Measurements from ENCODE around the gene CRYGN.

The CRYGN gene

GRCh38 chr7:151416112-151416940 lies 23.6 kb downstream of the CRYGN start:
- POLR2A ChIA-PET: no interaction called here
- no peak for DNase-seq (ENCODE audit: extremely low spot score)
- CTCF ChIA-PET: no interaction called here

DNA sequence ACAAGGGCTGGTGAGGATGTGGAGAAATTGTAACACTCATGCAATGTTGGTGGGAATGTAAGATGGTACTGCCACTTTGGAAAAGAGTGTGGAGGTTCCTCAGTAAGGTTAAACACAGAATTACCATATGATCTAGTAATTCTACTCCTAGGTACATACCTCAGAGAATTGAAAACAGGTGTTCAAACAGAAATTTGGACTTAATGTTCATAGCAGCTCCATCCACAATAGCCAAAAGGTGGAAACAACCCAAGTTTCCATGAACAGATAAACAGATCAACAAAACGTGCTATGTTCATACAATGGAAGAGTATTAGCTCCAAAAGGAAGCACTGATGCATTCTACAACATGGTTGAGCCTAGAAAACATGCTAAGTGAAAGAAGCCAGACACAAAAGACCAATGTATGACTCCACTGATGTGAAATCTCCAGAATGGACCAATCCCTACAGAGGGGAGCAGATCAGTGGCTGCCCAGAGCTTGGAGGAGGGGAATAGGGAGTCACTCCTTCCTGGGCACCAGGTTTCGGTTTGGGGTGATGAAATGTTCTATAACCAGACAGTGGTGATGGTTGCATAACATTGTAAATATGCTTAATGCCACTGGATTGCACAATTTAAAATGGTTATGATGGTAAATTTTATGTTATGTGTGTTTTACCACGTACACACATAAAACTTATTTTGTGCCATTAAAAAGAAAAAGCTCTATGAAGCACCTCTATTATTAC lies 24.4 kb downstream of the CRYGN start:
- TF ChIP-seq HDGF (IDR thresholded peaks at IDR 0.05; ENCODE audit: borderline replicate concordance) (no peak), LEF1 (IDR thresholded peaks at IDR 0.05; ENCODE audit: borderline replicate concordance) (no peak)
- ChIA-PET POLR2A (no interaction called here), CTCF (no interaction called here)
- no peak for DNase-seq (ENCODE audit: extremely low spot score)

More at GRCh38 chr7:151416112-151416940, 23.6 kb downstream of the CRYGN start:
- no peak for TF ChIP-seq FOXA1 (IDR thresholded peaks at IDR 0.05)
- TF ChIP-seq ELF4 (IDR thresholded peaks at IDR 0.05): no peak
- TF ChIP-seq NFRKB (IDR thresholded peaks at IDR 0.05): no peak
- no peak for TF ChIP-seq ARNT (IDR thresholded peaks at IDR 0.05)
- no peak for TF ChIP-seq FOXM1 (IDR thresholded peaks at IDR 0.05; ENCODE audit: borderline replicate concordance)
- TF ChIP-seq HDGF (IDR thresholded peaks at IDR 0.05; ENCODE audit: borderline replicate concordance): no peak
- TF ChIP-seq, protein P1, sequence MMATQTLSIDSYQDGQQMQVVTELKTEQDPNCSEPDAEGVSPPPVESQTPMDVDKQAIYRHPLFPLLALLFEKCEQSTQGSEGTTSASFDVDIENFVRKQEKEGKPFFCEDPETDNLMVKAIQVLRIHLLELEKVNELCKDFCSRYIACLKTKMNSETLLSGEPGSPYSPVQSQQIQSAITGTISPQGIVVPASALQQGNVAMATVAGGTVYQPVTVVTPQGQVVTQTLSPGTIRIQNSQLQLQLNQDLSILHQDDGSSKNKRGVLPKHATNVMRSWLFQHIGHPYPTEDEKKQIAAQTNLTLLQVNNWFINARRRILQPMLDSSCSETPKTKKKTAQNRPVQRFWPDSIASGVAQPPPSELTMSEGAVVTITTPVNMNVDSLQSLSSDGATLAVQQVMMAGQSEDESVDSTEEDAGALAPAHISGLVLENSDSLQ (IDR thresholded peaks at IDR 0.05): no peak
- TF ChIP-seq SUZ12 (IDR thresholded peaks at IDR 0.05): no peak

DNA sequence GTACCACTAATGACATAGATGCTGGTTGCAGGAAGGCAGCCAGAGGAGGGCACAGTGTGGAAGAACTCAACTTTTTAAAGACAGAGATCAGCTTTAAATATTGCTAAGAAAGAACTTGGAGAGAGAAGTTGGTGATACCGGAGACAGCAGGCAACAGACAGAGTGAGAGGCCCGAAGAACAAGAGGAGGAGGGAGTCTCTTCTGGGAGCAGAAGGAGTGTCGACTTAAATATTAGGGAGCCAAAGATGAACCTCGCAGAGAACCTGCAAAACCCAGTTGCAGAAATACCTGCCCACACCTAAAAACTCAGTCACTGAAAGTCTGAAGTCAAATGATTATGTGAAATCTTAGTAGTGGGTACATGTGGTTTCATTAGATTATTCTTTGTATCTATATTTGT lies 26.7 kb downstream of the CRYGN start:
- no peak for DNase-seq (ENCODE audit: extremely low spot score)
- TF ChIP-seq CTBP1 (IDR thresholded peaks at IDR 0.05; ENCODE audit: borderline replicate concordance): no peak
- no peak for TF ChIP-seq BHLHE40 (IDR thresholded peaks at IDR 0.05; ENCODE audit: borderline replicate concordance)
- no peak for TF ChIP-seq SUZ12 (IDR thresholded peaks at IDR 0.05)
- no peak for TF ChIP-seq NFRKB (IDR thresholded peaks at IDR 0.05)
- TF ChIP-seq, protein P1 (IDR thresholded peaks at IDR 0.05): no peak
- no peak for TF ChIP-seq TARDBP (IDR thresholded peaks at IDR 0.05)
- ChIA-PET CTCF (no interaction called here), POLR2A (no interaction called here)

DNA sequence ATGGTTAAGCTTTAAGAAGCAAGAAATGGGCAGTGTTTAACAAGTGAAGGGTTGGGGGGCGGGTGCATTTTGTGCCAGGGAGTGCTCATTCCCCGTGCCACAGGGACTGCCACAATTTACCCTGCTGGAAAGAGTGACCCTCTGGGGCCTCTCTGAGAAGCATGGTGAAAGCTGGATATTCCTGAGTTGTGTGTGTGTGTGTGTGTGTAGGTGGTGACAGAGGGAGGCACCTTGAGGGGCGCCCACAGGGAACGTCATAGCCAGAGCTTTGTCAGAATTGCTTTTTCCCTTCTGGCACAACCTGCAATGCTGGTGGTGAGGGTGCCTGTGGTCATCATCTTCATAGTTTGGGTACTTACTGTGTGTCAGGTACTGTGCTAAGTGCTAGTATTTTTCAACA lies 27.6 kb downstream of the CRYGN start:
- TF ChIP-seq FOXA1 (IDR thresholded peaks at IDR 0.05) (no peak), FOXM1 (IDR thresholded peaks at IDR 0.05; ENCODE audit: borderline replicate concordance) (no peak), L3MBTL2 (conservative IDR thresholded peaks at IDR 0.05) (no peak), CTBP1 (IDR thresholded peaks at IDR 0.05; ENCODE audit: borderline replicate concordance) (no peak), NFRKB (IDR thresholded peaks at IDR 0.05) (no peak), ZNF384 (IDR thresholded peaks at IDR 0.05) (no peak), ARNT (IDR thresholded peaks at IDR 0.05) (no peak), HDGF (IDR thresholded peaks at IDR 0.05; ENCODE audit: borderline replicate concordance) (no peak), LEF1 (IDR thresholded peaks at IDR 0.05; ENCODE audit: borderline replicate concordance) (no peak), SUZ12 (IDR thresholded peaks at IDR 0.05) (no peak), FOXK2 (IDR thresholded peaks at IDR 0.05) (no peak), ELF4 (IDR thresholded peaks at IDR 0.05) (no peak), BHLHE40 (IDR thresholded peaks at IDR 0.05; ENCODE audit: borderline replicate concordance) (no peak), SP1 (IDR thresholded peaks at IDR 0.05) (no peak), TARDBP (IDR thresholded peaks at IDR 0.05) (no peak)
- TF ChIP-seq, protein P1 (IDR thresholded peaks at IDR 0.05): no peak
- CTCF ChIA-PET: no interaction called here

GRCh38 chr7:151411551-151411950 lies 28.4 kb downstream of the CRYGN start:
- ChIA-PET CTCF (interaction anchor here (0.6 kb wide), 1 partner anchor 386 kb away, joined by 4 read pairs; no protein-coding TSS in a partner anchor), POLR2A (no interaction called here)
- DNase-seq (ENCODE audit: extremely low spot score): no peak
- TF ChIP-seq ARNT (IDR thresholded peaks at IDR 0.05): no peak
- TF ChIP-seq BHLHE40 (IDR thresholded peaks at IDR 0.05; ENCODE audit: borderline replicate concordance): no peak
- TF ChIP-seq FOXK2 (IDR thresholded peaks at IDR 0.05): no peak
- no peak for TF ChIP-seq ZNF384 (IDR thresholded peaks at IDR 0.05)
- no peak for TF ChIP-seq CTBP1 (IDR thresholded peaks at IDR 0.05; ENCODE audit: borderline replicate concordance)
- TF ChIP-seq FOXM1 (IDR thresholded peaks at IDR 0.05; ENCODE audit: borderline replicate concordance): no peak
- no peak for TF ChIP-seq HDGF (IDR thresholded peaks at IDR 0.05; ENCODE audit: borderline replicate concordance)
- no peak for TF ChIP-seq ELF4 (IDR thresholded peaks at IDR 0.05)
- no peak for TF ChIP-seq FOXA1 (IDR thresholded peaks at IDR 0.05)
- TF ChIP-seq SP1 (IDR thresholded peaks at IDR 0.05): no peak
- no peak for TF ChIP-seq TARDBP (IDR thresholded peaks at IDR 0.05)
- TF ChIP-seq LEF1 (IDR thresholded peaks at IDR 0.05; ENCODE audit: borderline replicate concordance): no peak

More for the DNA sequence above, 27.6 kb downstream of the CRYGN start:
- POLR2A ChIA-PET: no interaction called here
- DNase-seq (ENCODE audit: extremely low spot score): no peak

Data from HEK293T (cell line).